ACC112 (cell line): ENCODE data around the gene RBFOX1.

Experiments used
- H2AFZ ChIP-seq: fragments of 200-600 bp; sonication (generic); one replicate; pipeline ENCODE4 v1.6.0; 2017; ENCODE audit warnings: antibody characterized with exemption, low read length; ENCODE audit not compliant: unreplicated experiment
- H3K27ac ChIP-seq: fragments of 200-600 bp; sonication (generic); 2 replicates; pipeline ENCODE4 v1.5.1; 2014; ENCODE audit warnings: low read depth, mild to moderate bottlenecking, antibody characterized with exemption, low read length, moderate library complexity
- H3K27me3 ChIP-seq: fragments of 200-600 bp; sonication (generic); 2 replicates; pipeline ENCODE4 v1.6.1; 2014; ENCODE audit warnings: mild to moderate bottlenecking, antibody characterized with exemption, low read length, moderate library complexity, mixed read lengths; ENCODE audit not compliant: insufficient read depth
- H3K36me3 ChIP-seq: fragments of 200-600 bp; sonication (generic); 2 replicates; pipeline ENCODE4 v1.6.1; 2016; ENCODE audit warnings: mild to moderate bottlenecking, antibody characterized with exemption, low read length, moderate library complexity, mixed read lengths; ENCODE audit not compliant: insufficient read depth
- H3K4me1 ChIP-seq: fragments of 200-600 bp; sonication (generic); one replicate; pipeline ENCODE4 v1.6.1; 2016; ENCODE audit warnings: low read length, mixed read lengths; ENCODE audit not compliant: insufficient read depth, unreplicated experiment, control insufficient read depth
- H3K4me3 ChIP-seq: fragments of 200-600 bp; sonication (generic); 2 replicates; pipeline ENCODE4 v1.5.1; 2014; ENCODE audit warnings: mild to moderate bottlenecking, low read depth, low read length
- H3K79me2 ChIP-seq: fragments of 200-600 bp; sonication (generic); one replicate; pipeline ENCODE4 v1.6.0; 2016; ENCODE audit warnings: low read length; ENCODE audit not compliant: control insufficient read depth, unreplicated experiment, insufficient read depth

The RBFOX1 gene

DNA sequence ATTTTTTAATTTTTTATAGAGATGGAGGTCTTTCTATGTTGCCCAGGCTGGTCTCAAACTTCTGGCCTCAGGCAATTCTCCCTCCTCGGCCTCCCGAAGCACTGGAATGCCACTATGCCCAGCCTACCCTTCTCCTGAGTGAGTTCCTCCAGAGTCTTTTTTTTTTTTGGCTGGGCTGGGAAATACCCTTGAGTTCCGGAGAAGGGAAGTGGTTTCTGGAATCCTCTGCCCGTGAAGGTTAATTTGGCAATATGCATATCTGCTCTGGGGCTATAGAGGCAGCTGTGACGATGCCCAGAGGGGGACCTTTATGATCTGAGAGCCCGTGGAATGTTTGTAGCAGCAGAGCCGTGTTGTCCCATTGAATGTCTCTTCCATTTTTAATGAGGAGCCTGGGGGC lies 217.5 kb downstream of the RBFOX1 start:
- no peak overlapping the region for H2AFZ ChIP-seq
- H3K27ac ChIP-seq: no peak overlapping the region
- no peaks in the 10 kb centered on the region for H3K79me2 ChIP-seq
- H3K27me3 ChIP-seq: no peaks in the 10 kb centered on the region
- no peaks in the 10 kb centered on the region for H3K36me3 ChIP-seq
- H3K4me1 ChIP-seq: no peaks in the 10 kb centered on the region
- H3K4me3 ChIP-seq: no peak overlapping the region

- no peaks in the 10 kb centered on the region for H3K36me3 ChIP-seq
- H3K27me3 ChIP-seq: no peaks in the 10 kb centered on the region
- no peak overlapping the region for H3K27ac ChIP-seq
- no peaks in the 10 kb centered on the region for H3K79me2 ChIP-seq
- H2AFZ ChIP-seq: no peak overlapping the region
- H3K4me1 ChIP-seq: no peaks in the 10 kb centered on the region
- H3K4me3 ChIP-seq: no peak overlapping the region
Observed at GRCh38 chr16:7555459-7555858, 222.8 kb downstream of the RBFOX1 start.

- no peak overlapping the region for H3K4me3 ChIP-seq
- H2AFZ ChIP-seq: no peak overlapping the region
- H3K27ac ChIP-seq: no peak overlapping the region
- H3K4me1 ChIP-seq: no peaks in the 10 kb centered on the region
- no peaks in the 10 kb centered on the region for H3K36me3 ChIP-seq
- H3K27me3 ChIP-seq: no peaks in the 10 kb centered on the region
- no peaks in the 10 kb centered on the region for H3K79me2 ChIP-seq
Observed at GRCh38 chr16:7561908-7562405, 229.3 kb downstream of the RBFOX1 start.

GRCh38 chr16:7566360-7566759 lies 233.7 kb downstream of the RBFOX1 start:
- no peaks in the 10 kb centered on the region for H3K36me3 ChIP-seq
- H3K27ac ChIP-seq: no peak overlapping the region
- H3K4me1 ChIP-seq: no peaks in the 10 kb centered on the region
- no peaks in the 10 kb centered on the region for H3K79me2 ChIP-seq
- no peaks in the 10 kb centered on the region for H3K27me3 ChIP-seq
- no peak overlapping the region for H3K4me3 ChIP-seq
- H2AFZ ChIP-seq: no peak overlapping the region

GRCh38 chr16:7571366-7571765 lies 238.7 kb downstream of the RBFOX1 start:
- no peak overlapping the region for H3K27ac ChIP-seq
- H3K4me1 ChIP-seq: no peaks in the 10 kb centered on the region
- no peaks in the 10 kb centered on the region for H3K79me2 ChIP-seq
- H3K4me3 ChIP-seq: no peak overlapping the region
- H3K36me3 ChIP-seq: no peaks in the 10 kb centered on the region
- H3K27me3 ChIP-seq: no peaks in the 10 kb centered on the region
- H2AFZ ChIP-seq: no peak overlapping the region

- no peaks in the 10 kb centered on the region for H3K79me2 ChIP-seq
- H3K4me1 ChIP-seq: no peaks in the 10 kb centered on the region
- H3K27me3 ChIP-seq: no peaks in the 10 kb centered on the region
- no peak overlapping the region for H3K4me3 ChIP-seq
- no peaks in the 10 kb centered on the region for H3K36me3 ChIP-seq
- no peak overlapping the region for H3K27ac ChIP-seq
- H2AFZ ChIP-seq: no peak overlapping the region
Observed at GRCh38 chr16:7577588-7577987, 244.9 kb downstream of the RBFOX1 start.

DNA sequence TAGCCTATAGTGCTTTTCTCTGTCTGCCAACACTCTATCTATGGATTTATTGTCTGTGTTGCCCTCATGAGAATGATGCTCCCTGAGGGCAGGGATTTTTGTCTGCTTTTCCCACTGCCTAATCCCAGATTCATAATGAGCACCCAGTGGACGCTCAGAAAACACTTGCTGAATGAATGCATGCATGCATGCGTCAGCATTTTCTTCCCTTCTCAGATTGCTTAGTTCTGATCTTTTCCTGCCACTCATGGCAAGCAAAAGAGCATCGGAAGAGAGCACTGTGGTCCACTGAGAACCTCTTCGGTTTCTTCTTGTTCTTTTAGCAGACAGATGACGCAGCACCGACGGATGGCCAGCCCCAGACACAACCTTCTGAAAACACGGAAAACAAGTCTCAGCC lies 246.8 kb downstream of the RBFOX1 start:
- Histone ChIP-seq H3K79me2 (no peaks in the 10 kb centered on the region), H3K27me3 (no peaks in the 10 kb centered on the region), H3K4me3 (no peak overlapping the region), H3K36me3 (no peaks in the 10 kb centered on the region), H3K27ac (no peak overlapping the region), H3K4me1 (no peaks in the 10 kb centered on the region), H2AFZ (no peak overlapping the region)

DNA sequence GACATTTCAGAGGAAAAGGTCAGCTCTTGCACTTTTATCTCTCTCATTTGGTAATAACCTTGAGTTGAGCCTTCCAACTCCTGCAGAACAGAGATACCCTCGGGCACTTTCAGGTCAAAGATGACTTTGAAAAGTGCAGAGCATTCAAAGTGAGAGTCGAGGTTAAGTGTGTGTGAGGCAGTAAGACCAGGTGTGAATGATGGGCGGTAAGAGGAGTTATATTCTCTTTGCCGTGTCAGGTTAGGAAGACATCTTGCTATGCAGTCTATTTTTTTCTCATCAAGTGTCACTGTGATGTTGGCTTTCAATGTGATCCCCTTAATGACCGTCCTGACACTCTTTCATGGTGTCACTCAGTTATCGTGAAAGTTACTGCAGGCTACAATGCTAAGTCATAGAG lies 248.5 kb downstream of the RBFOX1 start:
- no peaks in the 10 kb centered on the region for H3K79me2 ChIP-seq
- no peaks in the 10 kb centered on the region for H3K27me3 ChIP-seq
- H3K4me1 ChIP-seq: no peaks in the 10 kb centered on the region
- no peak overlapping the region for H3K4me3 ChIP-seq
- H2AFZ ChIP-seq: no peak overlapping the region
- H3K36me3 ChIP-seq: no peaks in the 10 kb centered on the region
- no peak overlapping the region for H3K27ac ChIP-seq

DNA sequence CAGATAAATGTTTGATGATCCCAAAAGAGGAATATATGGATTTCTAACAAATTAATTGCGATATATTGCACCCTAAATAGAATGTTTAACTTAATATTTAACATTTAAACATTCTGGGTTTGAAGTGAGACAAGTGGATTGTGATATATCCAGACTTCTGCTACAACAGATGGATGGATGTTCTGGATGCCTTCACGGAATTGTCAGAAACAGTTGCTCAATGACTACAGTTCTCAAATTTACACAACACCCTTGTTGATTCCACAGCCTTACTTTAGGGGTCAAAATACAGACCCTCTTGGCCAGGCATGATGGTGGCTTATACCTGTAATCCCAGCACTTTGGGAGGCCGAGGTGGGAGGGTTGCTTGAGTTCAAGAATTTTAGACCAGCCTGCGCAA lies 250.8 kb downstream of the RBFOX1 start:
- Histone ChIP-seq H3K27ac (no peak overlapping the region), H3K36me3 (no peaks in the 10 kb centered on the region), H3K79me2 (no peaks in the 10 kb centered on the region), H3K4me1 (no peaks in the 10 kb centered on the region), H3K27me3 (no peaks in the 10 kb centered on the region), H2AFZ (no peak overlapping the region), H3K4me3 (no peak overlapping the region)

DNA sequence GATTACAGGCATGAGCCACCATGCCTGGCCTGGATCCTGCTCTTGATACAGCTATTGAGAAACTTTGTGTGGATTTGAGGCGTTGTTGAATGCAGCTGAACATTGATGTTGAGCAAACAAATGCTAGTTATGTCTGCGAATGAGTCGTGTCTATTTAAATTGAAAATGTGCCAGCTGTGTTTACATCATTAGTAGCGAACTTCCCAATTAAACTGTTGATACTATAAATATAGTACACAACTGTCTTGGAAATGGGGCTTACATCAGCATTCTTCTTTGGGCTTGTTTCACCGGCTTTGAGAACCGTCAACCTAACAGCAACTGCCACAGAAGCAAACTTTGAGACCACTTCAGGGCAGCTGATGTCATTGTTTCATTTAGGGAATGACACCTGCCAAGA lies 251.9 kb downstream of the RBFOX1 start:
- Histone ChIP-seq H3K79me2 (no peaks in the 10 kb centered on the region), H3K4me1 (no peaks in the 10 kb centered on the region), H3K36me3 (no peaks in the 10 kb centered on the region), H3K27me3 (no peaks in the 10 kb centered on the region), H3K4me3 (no peak overlapping the region), H3K27ac (no peak overlapping the region), H2AFZ (no peak overlapping the region)

GRCh38 chr16:7585705-7586104 lies 253.1 kb downstream of the RBFOX1 start:
- no peak overlapping the region for H2AFZ ChIP-seq
- no peaks in the 10 kb centered on the region for H3K79me2 ChIP-seq
- H3K4me3 ChIP-seq: no peak overlapping the region
- H3K27me3 ChIP-seq: no peaks in the 10 kb centered on the region
- H3K27ac ChIP-seq: no peak overlapping the region
- no peaks in the 10 kb centered on the region for H3K4me1 ChIP-seq
- H3K36me3 ChIP-seq: no peaks in the 10 kb centered on the region
